ENCODE results near the gene DNAJC15.
"Not testable (repeated sequence)": the region's sequence is repeated elsewhere in the genome, so short reads cannot be mapped to it uniquely, and the experiment has no call there.

DNAJC15 gene

GRCh38 chr13:43046259-43046658, 22.9 kb downstream of the DNAJC15 start:
- DNase-seq: no peak

GRCh38 chr13:43054803-43055802, 31.7 kb downstream of the DNAJC15 start:
- peak; percentile 79 for DNase-seq

GRCh38 chr13:43057653-43058317, 34.4 kb downstream of the DNAJC15 start:
- DNase-seq: no peak

GRCh38 chr13:43058318-43058674, 34.9 kb downstream of the DNAJC15 start:
- peak; percentile 45 for DNase-seq

- DNase-seq: no peak
Observed at GRCh38 chr13:43058831-43059230, 35.4 kb downstream of the DNAJC15 start.

DNA sequence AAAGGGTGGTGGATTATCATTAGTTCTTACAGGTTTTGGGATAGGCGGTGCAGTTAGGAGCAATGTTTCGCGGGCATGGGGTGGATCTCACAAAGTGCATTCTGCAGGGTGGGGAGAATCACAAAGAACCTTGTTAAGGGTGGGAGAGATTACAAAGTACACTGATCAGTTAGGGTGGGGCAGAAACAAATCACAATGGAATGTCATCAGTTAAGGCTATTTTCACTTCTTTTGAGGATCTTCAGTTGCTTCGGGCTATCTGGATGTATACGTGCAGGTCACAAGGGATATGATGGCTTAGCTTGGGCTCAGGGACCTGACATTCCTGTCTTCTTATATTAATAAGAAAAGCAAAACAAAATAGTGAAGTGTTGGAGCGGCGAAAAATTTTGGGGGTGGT, 36.4 kb downstream of the DNAJC15 start:
- not testable (repeated sequence) for DNase-seq

DNA sequence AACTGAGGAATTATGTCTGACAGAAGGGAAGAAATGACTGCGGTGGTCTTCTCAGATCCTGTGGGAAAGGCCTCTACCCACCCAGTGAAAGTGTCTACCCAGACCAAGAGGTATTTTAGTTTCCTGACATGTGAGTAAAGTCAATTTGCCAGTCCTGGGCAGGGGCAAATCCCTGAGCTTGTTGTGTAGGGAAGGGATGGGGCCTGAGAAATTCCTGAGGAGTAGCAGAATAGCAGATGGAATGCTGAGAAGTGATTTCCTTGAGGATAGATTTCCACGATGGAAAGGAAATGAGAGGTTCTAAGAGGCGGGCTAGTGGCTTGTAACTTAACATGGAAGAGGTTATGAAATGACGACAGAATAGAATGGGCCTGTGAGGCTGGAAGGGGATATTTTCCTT, 37.4 kb downstream of the DNAJC15 start:
- DNase-seq: not testable (repeated sequence)

GRCh38 chr13:43061496-43062280, 38.3 kb downstream of the DNAJC15 start:
- DNase-seq: no peak

DNA sequence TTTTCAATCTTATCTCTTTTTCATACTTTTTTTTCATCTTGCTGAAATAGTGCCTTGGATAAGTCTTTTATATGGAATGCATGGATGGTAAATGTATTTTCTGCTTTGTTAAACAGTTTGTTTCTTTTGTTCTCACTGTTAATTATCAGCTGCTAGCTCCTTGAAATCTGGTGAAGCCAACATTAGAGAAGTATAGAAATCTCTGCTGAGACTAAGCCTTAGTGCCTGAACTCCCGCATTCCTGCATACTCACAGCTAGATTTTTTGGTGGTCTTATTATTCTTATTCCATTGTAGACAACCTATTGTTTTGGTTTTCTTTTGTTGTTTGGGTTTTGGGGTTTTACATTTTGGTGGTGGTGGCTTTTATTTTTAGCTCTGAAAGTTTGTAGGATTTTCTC, 48.4 kb downstream of the DNAJC15 start:
- no peak for DNase-seq

GRCh38 chr13:43072394-43072793, 49.0 kb downstream of the DNAJC15 start:
- DNase-seq: no peak

GRCh38 chr13:43074824-43075510, 51.6 kb downstream of the DNAJC15 start:
- no peak for DNase-seq

DNA sequence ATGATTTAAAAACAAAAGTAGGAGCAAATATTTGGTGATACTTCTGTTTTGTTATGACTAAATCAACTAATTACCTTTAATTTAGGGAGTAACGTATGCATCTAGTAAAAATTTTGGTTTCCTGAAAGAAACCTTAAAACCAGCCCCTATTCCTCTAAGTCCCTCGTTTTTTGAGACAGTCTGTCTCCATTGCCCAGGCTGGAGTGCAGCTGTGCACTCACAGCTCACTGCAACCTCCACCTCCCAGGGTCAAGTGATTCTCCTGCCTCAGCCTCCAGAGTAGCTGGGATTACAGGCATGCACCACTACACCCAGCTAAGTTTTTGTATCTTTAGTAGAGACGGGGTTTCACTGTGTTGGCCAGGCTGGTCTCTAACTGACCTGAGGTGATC, 52.1 kb downstream of the DNAJC15 start:
- DNase-seq: not testable (repeated sequence)

DNA sequence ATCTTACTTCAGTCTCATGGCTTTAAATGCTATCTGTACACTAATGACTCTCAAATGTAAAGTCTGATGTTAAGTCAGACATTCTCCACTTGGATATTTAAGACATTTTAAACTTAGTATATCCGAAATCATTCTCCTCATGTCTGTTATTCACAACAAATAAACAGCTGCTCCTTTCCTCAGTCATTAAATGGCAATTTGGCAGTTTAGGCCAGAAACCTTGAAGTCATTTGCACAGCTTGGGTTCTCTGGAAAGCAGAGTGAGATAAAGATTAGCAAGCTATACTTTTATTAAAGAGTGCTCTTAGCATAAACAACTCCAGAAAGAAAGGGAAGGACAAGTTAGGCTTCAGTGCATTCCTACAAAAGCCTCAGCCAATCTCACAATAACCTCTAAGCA, 53.7 kb downstream of the DNAJC15 start:
- DNase-seq: no peak

GRCh38 chr13:43077461-43077860, 54.1 kb downstream of the DNAJC15 start:
- DNase-seq: no peak

- no peak for DNase-seq
Observed at GRCh38 chr13:43077906-43078305, 54.5 kb downstream of the DNAJC15 start.

GRCh38 chr13:43078399-43078798, 55.0 kb downstream of the DNAJC15 start:
- no peak for DNase-seq

- DNase-seq: no peak
Observed at GRCh38 chr13:43079392-43079931, 56.1 kb downstream of the DNAJC15 start.

DNA sequence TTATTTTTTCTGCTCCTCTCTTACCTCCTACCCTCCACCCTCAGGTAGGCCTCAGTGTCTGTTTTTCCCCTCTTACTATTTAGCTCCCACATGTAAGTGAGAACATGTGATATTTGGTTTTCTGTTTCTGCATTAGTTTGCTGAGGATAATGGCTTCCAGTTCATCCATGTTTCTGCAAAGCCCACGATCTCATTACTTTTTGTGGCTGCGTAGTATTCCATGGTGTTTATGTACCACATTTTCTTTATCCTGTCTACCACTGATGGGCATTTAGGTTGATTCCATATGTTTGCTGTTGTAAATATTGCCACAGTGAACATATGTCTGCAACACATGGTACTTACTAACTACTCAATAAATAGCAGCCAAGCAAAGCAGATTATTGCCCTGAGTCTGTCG, 56.8 kb downstream of the DNAJC15 start:
- no peak for DNase-seq

GRCh38 chr13:43081866-43082265, 58.5 kb downstream of the DNAJC15 start:
- DNase-seq: peak; percentile 36

- DNase-seq: no peak
Observed at GRCh38 chr13:43083750-43084149, 60.4 kb downstream of the DNAJC15 start.

DNA sequence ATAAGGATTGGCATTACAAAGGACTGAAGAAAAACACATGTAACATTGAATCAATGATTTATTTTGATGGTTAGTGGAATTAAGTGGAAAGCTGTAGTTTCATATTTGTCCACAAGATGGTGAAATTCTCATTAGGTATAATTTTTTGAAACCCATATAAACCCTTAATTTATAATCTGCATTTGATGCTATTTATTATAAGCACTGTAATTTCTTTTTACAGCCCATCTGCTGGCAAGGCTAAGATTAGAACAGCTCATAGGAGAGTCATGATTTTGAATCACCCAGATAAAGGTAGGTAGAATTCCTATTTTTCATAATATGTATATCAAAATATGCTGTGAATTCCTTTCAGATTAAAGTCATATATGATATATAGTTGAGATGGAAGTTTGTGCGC, 62.2 kb downstream of the DNAJC15 start:
- peak; percentile 30 for DNase-seq

DNA sequence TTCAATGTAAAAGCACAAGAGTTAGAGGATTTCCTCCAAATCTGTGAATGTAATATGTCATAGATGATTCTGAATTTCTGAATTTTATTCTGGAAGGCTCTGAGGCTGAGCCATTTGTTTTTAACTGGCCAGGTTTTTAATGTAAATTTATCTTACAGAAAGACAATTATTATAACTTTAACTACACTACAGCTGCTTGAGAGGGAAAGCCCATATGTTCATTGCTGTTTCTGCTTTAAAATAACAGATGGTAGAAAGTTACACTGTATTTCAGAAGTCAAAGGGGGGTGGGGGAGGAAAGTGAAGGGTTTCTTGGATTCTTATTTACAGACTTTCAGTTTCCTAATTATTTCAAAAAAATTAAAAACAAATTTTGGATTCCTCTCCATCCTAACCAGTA, 62.8 kb downstream of the DNAJC15 start:
- no peak for DNase-seq

Data from inflammatory macrophage treated with lipopolysaccharide for 4 hours (primary cell).